Gastroesophageal sphincter (tissue), 4 donors: Measurements from ENCODE around the gene RAB26. TPM values are rescaled to one million over a fixed set of nuclear protein-coding genes. Genes with fewer than 3 reads are reported as not detected.
A peak's percentile ranks its signal among the peaks of the same experiment; 100 is the strongest.
"Not testable (repeated sequence)": the region's sequence is repeated elsewhere in the genome, so short reads cannot be mapped to it uniquely, and the experiment has no call there.

Experiments
- ATAC-seq: fragments of 150-250 bp; one replicate; pipeline ENCODE4 v1.9.1; 2016; ENCODE audit warnings: mild to moderate bottlenecking, moderate library complexity
- H3K27ac ChIP-seq, 4 donors: fragments of 200-600 bp; sonication (generic) in 3 of 4; 1 replicate in 3 of 4; 2 replicates in 1 of 4; pipeline ENCODE4 v1.5.1; 2016 to 2019
- H3K27me3 ChIP-seq: fragments of 200-600 bp; sonication (generic); one replicate; pipeline ENCODE4 v1.5.1; 2019
- H3K36me3 ChIP-seq, 2 donors: fragments of 200-600 bp; sonication (generic); one replicate each; pipeline ENCODE4 v1.5.1; 2019; ENCODE audit warnings: control low read depth in 1 of 2
- H3K4me1 ChIP-seq, 3 donors: fragments of 200-600 bp; sonication (generic); 1 replicate in 2 of 3; 2 replicates in 1 of 3; pipeline ENCODE4 v1.5.1; 2016 to 2019; ENCODE audit warnings: control low read depth in 2 of 3
- H3K4me3 ChIP-seq, 2 donors: fragments of 200-600 bp; sonication (generic); one replicate each; pipeline ENCODE4 v1.5.1; 2019; ENCODE audit warnings: mild to moderate bottlenecking in 1 of 2, moderate library complexity in 1 of 2
- H3K9me3 ChIP-seq, 3 donors: fragments of 200-600 bp; sonication (generic); one replicate each; pipeline ENCODE4 v1.5.1; 2017 to 2019; ENCODE audit warnings: control low read depth in 2 of 3
- CTCF ChIP-seq, 4 experiments: fragments of 200-600 bp in 2 of 4; fragments of 450-650 bp in 2 of 4; sonication (generic) in 1 of 4; IDR thresholded peaks; one replicate each; pipeline ENCODE4 v1.5.1; 2017 to 2019; ENCODE audit warnings: antibody characterized with exemption in 4 of 4, mild to moderate bottlenecking in 2 of 4, moderate library complexity in 2 of 4
- EP300 ChIP-seq: sonication (generic); formaldehyde crosslinking; IDR thresholded peaks from one replicate; pipeline ENCODE4 v1.6.1; 2017; ENCODE audit warnings: antibody characterized with exemption, mild to moderate bottlenecking
- POLR2A ChIP-seq, 2 donors: fragments of 450-650 bp; IDR thresholded peaks; one replicate each; pipeline ENCODE4 v1.6.1; 2017; ENCODE audit warnings: antibody characterized with exemption in 2 of 2, mild to moderate bottlenecking in 2 of 2, moderate library complexity in 1 of 2
- POLR2AphosphoS5 ChIP-seq: sonication (generic); formaldehyde crosslinking; IDR thresholded peaks from one replicate; pipeline ENCODE4 v1.6.1; 2017; ENCODE audit warnings: antibody characterized with exemption
- WGBS, 2 donors: methylation state at CpG; one replicate each; pipeline ENCODE4 v1.1.5; 2018; ENCODE audit warnings: low coverage in 1 of 2; 5-methylcytosine and 5-hydroxymethylcytosine counted together
- total RNA-seq, 4 donors: library from RNA; depleted of rRNA; stranded (reverse); fragments of >200 nt; gene quantifications; one replicate each; pipeline ENCODE4 v1.1.0, GENCODE V29; 2016

RAB26 gene
- total RNA-seq, result 1 to 10 TPM in 1 of 4 donors, under 1 TPM in 1, not detected in 2; 0.39 to 1.0 TPM

GRCh38 chr16:2147981-2148671 lies at the start of gene RAB26:
RAB26 (plus strand) TSS chr16:2148625; CDS start chr16:2148784, 159 bp downstream.
- H3K4me3 ChIP-seq, result peak within 1 kb of the TSS; percentile 32 to 55
- TF ChIP-seq CTCF (IDR thresholded peaks at IDR 0.05), result no peak
- TF ChIP-seq POLR2AphosphoS5, result no peak
- TF ChIP-seq EP300, result no peak
- TF ChIP-seq POLR2A (IDR thresholded peaks at IDR 0.05), result no peak
- H3K9me3 ChIP-seq, result no peaks in the 10 kb centered on the region
- no peaks in the 10 kb centered on the region for H3K27me3 ChIP-seq
- WGBS, 2 donors, result no CpG with 5 or more reads among the region's 55 CpGs
- H3K27ac ChIP-seq, result peak within 1 kb of the TSS in 3 of 4 donors; percentile 75 to 87 (median 80)
- H3K36me3 ChIP-seq, result peaks cover 0 to 11% of the 10 kb centered on the region in 2 donors
- H3K4me1 ChIP-seq, result peaks cover 5 to 58% (median 42%) of the 10 kb centered on the region in 3 donors
- ATAC-seq, result peak; percentile 86

- not testable (repeated sequence) for H3K27me3 ChIP-seq, H3K4me1 ChIP-seq, H3K27ac ChIP-seq, ATAC-seq, H3K4me3 ChIP-seq, H3K9me3 ChIP-seq
- H3K36me3 ChIP-seq, result peaks cover 0 to 94% of the 10 kb centered on the region in 2 donors
- 40 to 73% methylated on average over 1 to 12 of the region's 16 CpGs for WGBS, 2 donors
Measured at GRCh38 chr16:2101581-2101980, 46.8 kb upstream of the RAB26 start.

GRCh38 chr16:2102471-2102870 lies 46.0 kb upstream of the RAB26 start:
- ATAC-seq, result no peak
- WGBS, 2 donors, result no CpG with 5 or more reads among the region's 19 CpGs
- H3K4me1 ChIP-seq, result no peaks in the 10 kb centered on the region
- peaks cover 0 to 94% of the 10 kb centered on the region in 2 donors for H3K36me3 ChIP-seq
- H3K27ac ChIP-seq, result no peak overlapping the region
- no peaks in the 10 kb centered on the region for H3K9me3 ChIP-seq
- no peak overlapping the region for H3K4me3 ChIP-seq
- no peak for TF ChIP-seq EP300
- TF ChIP-seq POLR2A (IDR thresholded peaks at IDR 0.05), result no peak
- no peak for TF ChIP-seq POLR2AphosphoS5
- TF ChIP-seq CTCF (IDR thresholded peaks at IDR 0.05), result no peak
- no peaks in the 10 kb centered on the region for H3K27me3 ChIP-seq

GRCh38 chr16:2104464-2104863 lies 44.0 kb upstream of the RAB26 start:
- H3K4me1 ChIP-seq, H3K9me3 ChIP-seq, H3K27ac ChIP-seq, H3K27me3 ChIP-seq, H3K4me3 ChIP-seq: not testable (repeated sequence)
- peaks cover 0 to 96% of the 10 kb centered on the region in 2 donors for H3K36me3 ChIP-seq
- peak; percentile 36 for ATAC-seq
- WGBS, 2 donors, result 79% methylated on average over 6 of the region's 20 CpGs; no CpG with 5 or more reads in 1 of the 2 donors

GRCh38 chr16:2105291-2105690 lies 43.1 kb upstream of the RAB26 start:
- Histone ChIP-seq H3K27ac (peak overlapping the region in 2 of 4 donors; percentile 27 to 46), H3K36me3 (peaks cover 0 to 96% of the 10 kb centered on the region in 2 donors)
- H3K4me3 ChIP-seq, ATAC-seq, H3K27me3 ChIP-seq, H3K4me1 ChIP-seq, H3K9me3 ChIP-seq: not testable (repeated sequence)
- WGBS, 2 donors, result 60 to 88% methylated on average over 2 to 4 of the region's 21 CpGs

- Histone ChIP-seq H3K27ac (peak overlapping the region in 2 of 4 donors; percentile 27 to 46), H3K36me3 (peaks cover 0 to 96% of the 10 kb centered on the region in 2 donors)
- no CpG with 5 or more reads among the region's 22 CpGs for WGBS, 2 donors
- not testable (repeated sequence) for H3K27me3 ChIP-seq, ATAC-seq, H3K9me3 ChIP-seq, H3K4me1 ChIP-seq, H3K4me3 ChIP-seq
Measured at GRCh38 chr16:2105769-2106168, 42.7 kb upstream of the RAB26 start.

- no CpG with 5 or more reads among the region's 38 CpGs for WGBS, 2 donors
- not testable (repeated sequence) for H3K27me3 ChIP-seq, H3K27ac ChIP-seq, H3K4me3 ChIP-seq, H3K4me1 ChIP-seq, H3K9me3 ChIP-seq, ATAC-seq
- H3K36me3 ChIP-seq, result peaks cover 0 to 96% of the 10 kb centered on the region in 2 donors
Measured at GRCh38 chr16:2106211-2106610, 42.2 kb upstream of the RAB26 start.

- not testable (repeated sequence) for ATAC-seq, H3K27me3 ChIP-seq, H3K9me3 ChIP-seq, H3K4me1 ChIP-seq, H3K4me3 ChIP-seq
- Histone ChIP-seq H3K27ac (peak overlapping the region in 1 of 4 donors; percentile 25), H3K36me3 (peaks cover 0 to 96% of the 10 kb centered on the region in 2 donors)
- 60 to 89% methylated on average over 2 to 3 of the region's 17 CpGs for WGBS, 2 donors
Measured at GRCh38 chr16:2107121-2107790, 41.2 kb upstream of the RAB26 start.

GRCh38 chr16:2107791-2108125 lies 40.7 kb upstream of the RAB26 start:
- H3K9me3 ChIP-seq, H3K27me3 ChIP-seq, H3K4me1 ChIP-seq, H3K4me3 ChIP-seq, ATAC-seq: not testable (repeated sequence)
- H3K36me3 ChIP-seq, result peaks cover 0 to 96% of the 10 kb centered on the region in 2 donors
- H3K27ac ChIP-seq, result peak overlapping the region in 1 of 4 donors; percentile 25
- WGBS, 2 donors, result 100% methylated on average over 1 of the region's 23 CpGs; no CpG with 5 or more reads in 1 of the 2 donors

GRCh38 chr16:2108446-2109270 lies 39.8 kb upstream of the RAB26 start:
- H3K27me3 ChIP-seq, H3K4me3 ChIP-seq, H3K9me3 ChIP-seq, H3K4me1 ChIP-seq, H3K27ac ChIP-seq: not testable (repeated sequence)
- peaks cover 0 to 95% of the 10 kb centered on the region in 2 donors for H3K36me3 ChIP-seq
- ATAC-seq, result peak; percentile 29
- no CpG with 5 or more reads among the region's 73 CpGs for WGBS, 2 donors
